ENCODE results near the gene SLC25A21.

DNA sequence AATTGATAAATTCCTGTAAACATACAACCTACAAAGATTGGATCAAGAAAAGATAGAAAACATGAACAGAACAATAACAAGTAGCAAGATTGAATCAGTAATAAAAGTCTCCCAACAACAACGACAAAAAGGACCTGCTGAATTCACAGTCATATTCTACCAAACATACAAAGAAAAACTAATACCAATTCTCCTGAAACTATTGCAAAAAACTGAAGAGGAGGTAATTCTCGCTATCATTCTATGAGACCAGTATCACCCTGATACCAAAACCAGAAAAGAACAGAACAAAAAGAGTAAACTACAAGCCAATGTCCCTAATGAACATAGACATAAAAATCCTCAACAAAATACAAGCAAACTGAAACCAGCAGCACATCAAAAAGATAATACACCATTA lies 14.4 kb downstream of the SLC25A21 start:
- no peak for TF ChIP-seq EZH2 (IDR thresholded peaks at IDR 0.05; ENCODE audit: low read depth, unreplicated experiment)
- TF ChIP-seq, protein P1, sequence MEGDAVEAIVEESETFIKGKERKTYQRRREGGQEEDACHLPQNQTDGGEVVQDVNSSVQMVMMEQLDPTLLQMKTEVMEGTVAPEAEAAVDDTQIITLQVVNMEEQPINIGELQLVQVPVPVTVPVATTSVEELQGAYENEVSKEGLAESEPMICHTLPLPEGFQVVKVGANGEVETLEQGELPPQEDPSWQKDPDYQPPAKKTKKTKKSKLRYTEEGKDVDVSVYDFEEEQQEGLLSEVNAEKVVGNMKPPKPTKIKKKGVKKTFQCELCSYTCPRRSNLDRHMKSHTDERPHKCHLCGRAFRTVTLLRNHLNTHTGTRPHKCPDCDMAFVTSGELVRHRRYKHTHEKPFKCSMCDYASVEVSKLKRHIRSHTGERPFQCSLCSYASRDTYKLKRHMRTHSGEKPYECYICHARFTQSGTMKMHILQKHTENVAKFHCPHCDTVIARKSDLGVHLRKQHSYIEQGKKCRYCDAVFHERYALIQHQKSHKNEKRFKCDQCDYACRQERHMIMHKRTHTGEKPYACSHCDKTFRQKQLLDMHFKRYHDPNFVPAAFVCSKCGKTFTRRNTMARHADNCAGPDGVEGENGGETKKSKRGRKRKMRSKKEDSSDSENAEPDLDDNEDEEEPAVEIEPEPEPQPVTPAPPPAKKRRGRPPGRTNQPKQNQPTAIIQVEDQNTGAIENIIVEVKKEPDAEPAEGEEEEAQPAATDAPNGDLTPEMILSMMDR (conservative IDR thresholded peaks at IDR 0.05; ENCODE audit: low read depth in 2 of 2), result no peak
- TF ChIP-seq EZH2phosphoT487 (IDR thresholded peaks at IDR 0.05; ENCODE audit: unreplicated experiment), result no peak
- no peak for TF ChIP-seq POLR2AphosphoS5 (IDR thresholded peaks at IDR 0.05; ENCODE audit: low read depth)
- TF ChIP-seq, protein P2, sequence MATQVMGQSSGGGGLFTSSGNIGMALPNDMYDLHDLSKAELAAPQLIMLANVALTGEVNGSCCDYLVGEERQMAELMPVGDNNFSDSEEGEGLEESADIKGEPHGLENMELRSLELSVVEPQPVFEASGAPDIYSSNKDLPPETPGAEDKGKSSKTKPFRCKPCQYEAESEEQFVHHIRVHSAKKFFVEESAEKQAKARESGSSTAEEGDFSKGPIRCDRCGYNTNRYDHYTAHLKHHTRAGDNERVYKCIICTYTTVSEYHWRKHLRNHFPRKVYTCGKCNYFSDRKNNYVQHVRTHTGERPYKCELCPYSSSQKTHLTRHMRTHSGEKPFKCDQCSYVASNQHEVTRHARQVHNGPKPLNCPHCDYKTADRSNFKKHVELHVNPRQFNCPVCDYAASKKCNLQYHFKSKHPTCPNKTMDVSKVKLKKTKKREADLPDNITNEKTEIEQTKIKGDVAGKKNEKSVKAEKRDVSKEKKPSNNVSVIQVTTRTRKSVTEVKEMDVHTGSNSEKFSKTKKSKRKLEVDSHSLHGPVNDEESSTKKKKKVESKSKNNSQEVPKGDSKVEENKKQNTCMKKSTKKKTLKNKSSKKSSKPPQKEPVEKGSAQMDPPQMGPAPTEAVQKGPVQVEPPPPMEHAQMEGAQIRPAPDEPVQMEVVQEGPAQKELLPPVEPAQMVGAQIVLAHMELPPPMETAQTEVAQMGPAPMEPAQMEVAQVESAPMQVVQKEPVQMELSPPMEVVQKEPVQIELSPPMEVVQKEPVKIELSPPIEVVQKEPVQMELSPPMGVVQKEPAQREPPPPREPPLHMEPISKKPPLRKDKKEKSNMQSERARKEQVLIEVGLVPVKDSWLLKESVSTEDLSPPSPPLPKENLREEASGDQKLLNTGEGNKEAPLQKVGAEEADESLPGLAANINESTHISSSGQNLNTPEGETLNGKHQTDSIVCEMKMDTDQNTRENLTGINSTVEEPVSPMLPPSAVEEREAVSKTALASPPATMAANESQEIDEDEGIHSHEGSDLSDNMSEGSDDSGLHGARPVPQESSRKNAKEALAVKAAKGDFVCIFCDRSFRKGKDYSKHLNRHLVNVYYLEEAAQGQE (IDR thresholded peaks at IDR 0.05; ENCODE audit: unreplicated experiment), result no peak
- no peak for TF ChIP-seq NANOG (IDR thresholded peaks at IDR 0.05; ENCODE audit: borderline replicate concordance)
- TF ChIP-seq CREB1 (CRISPR knock-in tag; IDR thresholded peaks at IDR 0.05; ENCODE audit: low read depth), result no peak

Data from GM23338 (cell line).